ENCODE results near the gene DDX46.

- TF ChIP-seq CTCF (IDR thresholded peaks at IDR 0.05; ENCODE audit: low read depth, low read length) (peak; percentile 55), EZH2phosphoT487 (IDR thresholded peaks at IDR 0.05; ENCODE audit: low read depth) (no peak)
Observed at GRCh38 chr5:134758504-134759341, at the start of gene DDX46.
